Nephron progenitor cell (in vitro differentiated cells): ENCODE data around the gene RNF26.

Experiments
- DNase-seq: peaks from one replicate; pipeline ENCODE4 v3.0.0; 2021
- H3K27ac Mint-ChIP-seq: 2 replicates; pipeline ENCODE4 v1.8.0; 2021; ENCODE audit warnings: mild to moderate bottlenecking, moderate library complexity, mixed read lengths
- H3K27me3 Mint-ChIP-seq: 2 replicates; pipeline ENCODE4 v1.8.0; 2021; ENCODE audit warnings: mild to moderate bottlenecking, low read depth, mixed read lengths; ENCODE audit not compliant: poor library complexity
- H3K36me3 Mint-ChIP-seq: 2 replicates; pipeline ENCODE4 v1.8.0; 2021; ENCODE audit warnings: low read depth, mixed read lengths
- H3K4me1 Mint-ChIP-seq: 2 replicates; pipeline ENCODE4 v1.8.0; 2021; ENCODE audit warnings: mixed read lengths
- H3K4me3 Mint-ChIP-seq: 2 replicates; pipeline ENCODE4 v1.8.0; 2021; ENCODE audit warnings: mild to moderate bottlenecking, moderate library complexity, mixed read lengths
- H3K9me3 Mint-ChIP-seq: 2 replicates; pipeline ENCODE4 v1.8.0; 2021; ENCODE audit warnings: mild to moderate bottlenecking, moderate library complexity, mixed read lengths
- CTCF ChIP-seq: fragments of 200-600 bp; sonication (generic); IDR thresholded peaks from 2 replicates; pipeline ENCODE4 v1.5.0; 2021; ENCODE audit warnings: antibody characterized with exemption

Gene RNF26

DNA sequence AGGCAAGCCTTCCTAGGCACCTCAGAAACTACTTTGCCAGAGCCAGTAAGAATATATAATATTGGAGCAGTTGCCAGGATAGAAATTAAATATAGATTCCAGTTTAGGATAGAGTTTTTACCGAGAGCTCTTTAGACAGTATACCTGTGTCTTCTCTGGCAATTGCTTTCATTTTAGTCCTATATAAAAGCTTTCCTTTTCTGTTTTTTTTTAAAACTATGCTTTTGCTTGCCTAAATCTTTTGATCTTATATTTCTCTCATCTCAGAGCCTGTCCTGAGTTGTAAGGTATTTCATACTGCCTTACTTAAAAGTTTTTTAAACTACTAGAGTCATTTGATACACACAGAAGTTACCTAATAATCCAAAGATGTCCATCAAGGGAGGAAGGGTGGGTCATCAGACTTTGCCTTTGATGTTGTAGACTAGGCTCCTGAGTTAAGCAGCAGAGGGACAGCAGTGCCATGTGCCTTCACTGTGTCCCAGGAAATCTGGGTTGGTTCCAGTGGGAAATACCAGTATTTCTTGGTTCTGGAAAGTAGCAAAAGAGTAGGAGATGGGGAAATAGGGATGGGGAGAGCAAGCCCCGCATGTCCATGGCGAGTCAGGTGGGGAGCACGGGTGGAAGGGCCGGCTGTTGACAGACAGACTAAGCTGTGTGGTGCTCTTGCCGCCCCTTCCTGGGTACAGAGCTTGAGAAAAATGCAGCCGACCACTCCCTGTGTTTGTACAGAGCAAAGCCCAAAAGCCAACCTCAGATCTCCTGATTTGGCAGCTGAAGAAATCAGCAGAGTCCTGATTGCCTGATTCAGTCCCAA is 28.6 kb upstream of the RNF26 start:
- Mint-ChIP-seq H3K27ac (peak overlapping the region; percentile 33), H3K9me3 (no peaks in the 10 kb centered on the region), H3K36me3 (peaks cover 48% of the 10 kb centered on the region), H3K4me3 (no peak overlapping the region), H3K4me1 (peaks cover 20% of the 10 kb centered on the region), H3K27me3 (no peaks in the 10 kb centered on the region)
- no peak for DNase-seq
- TF ChIP-seq CTCF = no peak

DNA sequence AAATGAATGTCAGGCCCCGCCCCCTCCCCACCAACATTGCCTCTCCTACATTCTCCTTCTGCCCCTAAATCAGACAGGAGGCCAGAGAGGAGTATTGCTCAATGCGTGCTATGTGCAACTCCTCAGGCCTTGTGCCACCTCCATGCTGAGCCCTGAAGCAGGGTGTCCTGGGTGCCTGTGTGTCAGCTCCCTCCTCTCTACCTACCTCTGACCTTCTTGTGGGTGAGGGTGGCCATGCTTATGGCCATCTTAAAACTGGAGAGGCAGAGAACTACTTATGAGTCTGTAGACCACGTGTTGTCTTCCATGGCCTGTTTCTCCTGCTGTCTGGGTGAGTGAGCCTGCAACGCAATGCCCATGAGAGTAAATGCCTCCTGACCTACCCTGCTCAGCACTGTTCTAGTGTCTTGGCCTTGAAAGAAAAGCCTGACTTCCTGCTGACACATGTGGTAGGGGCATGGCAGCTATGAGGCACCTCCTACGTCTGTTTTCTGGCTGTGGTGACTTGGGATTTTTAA is 27.9 kb upstream of the RNF26 start:
- H3K27me3 Mint-ChIP-seq = no peaks in the 10 kb centered on the region
- H3K36me3 Mint-ChIP-seq = peaks cover 42% of the 10 kb centered on the region
- TF ChIP-seq CTCF = no peak
- peak overlapping the region; percentile 90 for H3K27ac Mint-ChIP-seq
- peaks cover 20% of the 10 kb centered on the region for H3K4me1 Mint-ChIP-seq
- H3K4me3 Mint-ChIP-seq = no peak overlapping the region
- no peak for DNase-seq
- no peaks in the 10 kb centered on the region for H3K9me3 Mint-ChIP-seq

DNA sequence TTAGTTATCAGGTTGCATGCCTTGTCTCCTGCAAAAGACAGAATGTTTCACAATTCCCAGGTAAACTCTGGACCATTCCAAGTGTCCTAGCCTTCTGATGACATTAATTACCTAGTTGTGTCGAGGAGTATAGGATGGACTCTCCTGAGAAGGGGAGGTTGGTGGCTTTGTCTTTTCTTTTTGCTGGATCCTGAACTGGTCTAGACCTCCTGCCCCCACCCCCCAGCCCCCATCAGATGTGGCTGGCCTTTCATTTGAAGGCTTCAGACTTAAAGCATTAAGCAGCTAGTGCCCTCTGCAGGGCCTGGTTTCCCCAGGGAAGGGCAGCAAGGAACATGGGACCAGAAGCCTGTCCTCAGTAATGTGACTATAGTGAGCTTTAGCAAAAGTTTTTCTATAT is 27.1 kb upstream of the RNF26 start:
- no peaks in the 10 kb centered on the region for H3K27me3 Mint-ChIP-seq
- peaks cover 40% of the 10 kb centered on the region for H3K36me3 Mint-ChIP-seq
- no peaks in the 10 kb centered on the region for H3K9me3 Mint-ChIP-seq
- no peak for TF ChIP-seq CTCF
- H3K27ac Mint-ChIP-seq = peak overlapping the region; percentile 90
- DNase-seq = no peak
- H3K4me3 Mint-ChIP-seq = no peak overlapping the region
- peaks cover 20% of the 10 kb centered on the region for H3K4me1 Mint-ChIP-seq

GRCh38 chr11:119307974-119308373 is 26.4 kb upstream of the RNF26 start:
- Mint-ChIP-seq H3K27ac (no peak overlapping the region), H3K27me3 (no peaks in the 10 kb centered on the region), H3K36me3 (peaks cover 34% of the 10 kb centered on the region), H3K4me3 (no peak overlapping the region), H3K4me1 (peaks cover 20% of the 10 kb centered on the region), H3K9me3 (no peaks in the 10 kb centered on the region)
- TF ChIP-seq CTCF = no peak
- no peak for DNase-seq

DNA sequence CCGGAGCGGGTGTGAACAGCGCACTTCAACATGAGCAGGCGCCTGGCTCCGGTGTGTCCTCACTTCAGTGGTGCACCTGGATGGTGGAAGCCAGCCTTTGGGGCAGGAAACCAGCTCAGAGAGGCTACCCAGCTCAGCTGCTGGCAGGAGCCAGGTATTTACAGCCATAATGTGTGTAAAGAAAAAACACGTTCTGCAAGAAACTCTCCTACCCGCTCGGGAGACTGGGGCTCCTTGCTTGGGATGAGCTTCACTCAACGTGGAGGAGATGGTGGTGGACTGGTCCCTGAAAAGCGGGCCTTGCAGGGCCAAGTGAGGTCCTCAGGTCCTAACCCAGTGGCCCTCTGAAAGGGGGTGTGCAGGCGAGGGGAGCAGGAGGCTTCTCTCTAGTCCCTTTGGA is 24.9 kb upstream of the RNF26 start:
- H3K27me3 Mint-ChIP-seq = peaks cover 4% of the 10 kb centered on the region
- H3K4me1 Mint-ChIP-seq = peaks cover 20% of the 10 kb centered on the region
- no peak overlapping the region for H3K4me3 Mint-ChIP-seq
- TF ChIP-seq CTCF = no peak
- H3K27ac Mint-ChIP-seq = no peak overlapping the region
- no peaks in the 10 kb centered on the region for H3K9me3 Mint-ChIP-seq
- no peak for DNase-seq
- peaks cover 20% of the 10 kb centered on the region for H3K36me3 Mint-ChIP-seq
